ENCODE data around the gene ISM2.

ISM2 gene

DNA sequence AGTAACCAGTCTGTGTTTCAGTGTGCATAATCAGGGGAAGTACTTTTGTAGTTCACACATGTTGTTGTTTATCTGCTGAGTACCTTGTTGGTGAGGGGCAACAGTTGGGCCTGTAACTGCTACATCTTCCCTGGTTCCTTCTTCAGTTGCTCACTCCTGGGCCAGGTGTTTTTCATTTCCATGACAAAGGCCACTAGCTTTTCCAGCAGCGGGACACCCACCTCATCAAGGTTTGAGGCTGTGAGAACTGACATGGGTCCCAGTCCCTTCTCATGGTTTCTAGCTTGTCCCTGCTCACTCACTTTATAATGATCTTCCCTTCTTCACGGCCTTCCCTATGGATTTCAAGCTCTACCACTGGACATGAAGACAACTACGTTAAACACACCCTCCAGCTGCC, 73.8 kb downstream of the ISM2 start:
- Mint-ChIP-seq H3K4me3 (no peak overlapping the region), H3K36me3 (ENCODE audit: low read depth) (peaks cover 99% of the 10 kb centered on the region), H3K4me1 (ENCODE audit: low read depth) (no peaks in the 10 kb centered on the region), H3K27ac (no peak overlapping the region), H3K27me3 (no peaks in the 10 kb centered on the region), H3K9me3 (peaks cover 10% of the 10 kb centered on the region)
- intact Hi-C loops (cut with micrococcal nuclease) = no loop called here

Data from dendritic cell treated with granulocyte-macrophage colony-stimulating factor and Interleukin-4, amounts not matched to agents 40 ng/mL and 50 ng/mL, for 4 days (primary cell).